GM18517 (cell line): ENCODE data around the gene CATSPER3.

Experiments
- ATAC-seq: cut with Tn5 transposase; IDR thresholded peaks from one replicate; pipeline ENCODE4 v1.9.1; 2021; ENCODE audit warnings: mild to moderate bottlenecking, moderate library complexity; ENCODE audit not compliant: unreplicated experiment

Gene CATSPER3

DNA sequence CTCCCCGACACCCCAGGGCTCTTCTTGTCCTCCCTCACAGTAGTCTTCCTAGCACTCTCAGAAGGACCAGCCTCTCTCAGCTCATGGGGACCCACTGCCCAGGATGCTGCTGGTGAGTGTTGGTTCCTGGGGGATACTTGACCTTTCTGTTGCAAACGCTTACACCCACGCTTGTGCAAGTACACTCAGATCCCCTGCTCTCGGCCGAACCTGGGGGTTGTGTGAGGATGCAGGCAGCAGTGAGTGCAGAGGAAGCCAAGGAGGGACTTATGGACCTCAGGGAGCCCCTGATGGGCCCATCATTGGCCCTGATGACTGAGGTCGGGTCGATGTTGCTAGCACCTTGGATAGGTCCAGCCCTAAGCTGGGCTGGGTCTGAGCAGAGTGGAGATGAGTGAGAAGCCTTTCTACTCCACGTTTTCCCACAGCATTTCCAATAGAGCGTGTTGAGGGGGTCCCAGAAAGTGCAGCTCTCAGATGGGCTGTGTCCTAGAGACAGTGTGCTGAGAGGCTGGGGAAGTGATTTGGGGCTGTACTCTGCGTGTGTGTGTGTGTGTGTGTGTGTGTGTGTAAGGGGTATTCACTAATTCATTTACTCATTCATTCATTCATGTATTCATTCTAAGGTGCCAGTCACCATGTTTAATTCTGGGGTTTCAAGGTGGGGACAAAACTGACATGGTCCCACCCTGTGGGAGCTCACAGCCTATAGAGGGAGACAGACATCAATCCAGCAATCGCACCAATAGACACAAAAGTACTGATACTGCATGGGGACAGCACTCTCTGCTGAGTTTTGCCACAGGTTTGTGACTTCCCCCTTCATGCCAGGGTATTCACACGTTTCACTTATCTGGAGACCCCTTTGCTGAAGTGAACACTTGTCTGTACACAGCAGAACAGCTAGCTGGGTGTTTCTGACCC, 91.6 kb downstream of the CATSPER3 start:
- no peak for ATAC-seq

DNA sequence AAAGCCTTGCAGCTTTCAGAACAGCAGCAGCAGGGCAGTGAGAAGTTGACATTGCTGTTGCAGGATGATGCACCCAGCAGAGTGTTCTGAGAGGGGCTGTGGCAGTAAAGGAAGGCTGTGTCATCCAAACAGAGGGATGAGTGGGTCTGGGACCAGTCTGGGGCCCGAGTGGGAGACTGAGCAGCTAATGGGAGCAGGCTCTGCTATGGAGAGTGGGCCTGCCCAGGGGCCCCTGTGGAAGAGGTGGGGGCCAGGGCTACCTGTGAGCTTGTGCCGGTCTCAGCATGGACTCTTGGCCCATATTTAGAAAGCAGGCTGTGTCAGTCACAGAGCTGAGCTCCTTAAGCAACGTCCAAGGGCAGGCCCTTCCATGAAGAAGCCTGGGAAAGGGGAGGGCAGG, 92.3 kb downstream of the CATSPER3 start:
- ATAC-seq = no peak

DNA sequence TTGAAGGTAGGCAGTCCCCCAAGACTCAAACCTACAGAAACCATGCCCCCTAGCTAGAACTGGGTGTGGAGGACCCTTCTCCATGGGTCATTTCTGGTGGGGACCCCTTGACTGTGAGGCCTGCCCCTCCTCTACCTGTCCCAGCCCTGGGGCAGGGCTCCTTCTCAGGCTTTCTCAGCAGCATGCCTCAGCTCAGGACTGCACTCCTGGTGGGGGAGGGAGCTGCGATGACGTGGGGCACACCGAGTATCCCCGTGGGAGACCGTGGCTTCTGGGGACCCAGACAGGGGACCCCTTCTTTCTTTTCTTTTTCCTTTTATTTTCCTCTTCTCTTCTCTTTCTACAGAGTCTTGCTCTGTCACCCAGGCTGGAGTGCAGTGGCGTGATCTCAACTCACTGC, 93.3 kb downstream of the CATSPER3 start:
- ATAC-seq = no peak
